HepG2 (cell line): ENCODE measurements around the gene MPV17L2.

Experiments
- POLR2A ChIP-seq, 2 experiments: IDR thresholded peaks; 2 replicates each; pipeline ENCODE4 v1.6.1; 2011; ENCODE audit warnings: low read depth in 2 of 2, low read length in 2 of 2, mild to moderate bottlenecking in 1 of 2, moderate library complexity in 1 of 2; ENCODE audit not compliant: insufficient read depth in 1 of 2
- POLR2G ChIP-seq: fragments of 200-400 bp; formaldehyde crosslinking; IDR thresholded peaks from 2 replicates; pipeline ENCODE4 v1.6.1; 2018; ENCODE audit warnings: mild to moderate bottlenecking, low read depth, low read length, moderate library complexity
- ZNF121 ChIP-seq: sonication (generic); formaldehyde crosslinking; IDR thresholded peaks from 2 replicates; pipeline ENCODE4 v1.5.0; 2020; ENCODE audit warnings: mild to moderate bottlenecking, missing genetic modification reagents
- ZNF563 ChIP-seq: sonication (generic); formaldehyde crosslinking; IDR thresholded peaks from 2 replicates; pipeline ENCODE4 v1.8.0; 2022; ENCODE audit warnings: mild to moderate bottlenecking, moderate library complexity, missing genetic modification reagents
- TF ChIP-seq, protein P1 (sequence below): sonication (generic); formaldehyde crosslinking; IDR thresholded peaks from 2 replicates; pipeline ENCODE4 v1.9.0; 2021; ENCODE audit warnings: missing genetic modification reagents, borderline replicate concordance
- TF ChIP-seq, protein P2 (sequence below): sonication (generic); formaldehyde crosslinking; IDR thresholded peaks from 2 replicates; pipeline ENCODE4 v1.5.0; 2020; ENCODE audit warnings: mild to moderate bottlenecking, missing genetic modification reagents, moderate library complexity

DNA sequence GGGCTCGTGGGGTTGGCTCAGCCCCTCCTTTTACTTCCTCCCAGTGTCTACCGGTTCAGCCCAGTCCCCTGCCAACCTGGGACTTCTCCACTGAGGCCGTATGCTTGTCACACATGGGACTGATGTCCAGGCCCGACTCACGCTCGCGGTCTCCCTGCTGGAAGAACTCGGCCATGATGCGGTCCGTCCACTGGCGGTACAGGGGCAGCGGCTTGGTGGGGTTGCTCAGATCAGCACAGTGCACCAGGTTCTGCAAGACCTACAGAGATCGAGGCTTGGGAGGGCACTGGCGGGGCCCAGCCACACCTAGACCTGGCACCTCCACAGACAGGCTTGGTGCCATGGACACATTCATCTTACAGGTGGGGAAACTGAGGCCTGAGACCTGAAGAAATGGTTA lies 18.7 kb downstream of the MPV17L2 start:
- TF ChIP-seq POLR2A (IDR thresholded peaks at IDR 0.05; ENCODE audit: insufficient read depth in 1 of 2, low read depth in 2 of 2, low read length in 2 of 2) = no peak
- TF ChIP-seq POLR2G = no peak
- TF ChIP-seq ZNF121 (CRISPR knock-in tag) = no peak
- no peak for TF ChIP-seq ZNF563
- TF ChIP-seq, protein P1, sequence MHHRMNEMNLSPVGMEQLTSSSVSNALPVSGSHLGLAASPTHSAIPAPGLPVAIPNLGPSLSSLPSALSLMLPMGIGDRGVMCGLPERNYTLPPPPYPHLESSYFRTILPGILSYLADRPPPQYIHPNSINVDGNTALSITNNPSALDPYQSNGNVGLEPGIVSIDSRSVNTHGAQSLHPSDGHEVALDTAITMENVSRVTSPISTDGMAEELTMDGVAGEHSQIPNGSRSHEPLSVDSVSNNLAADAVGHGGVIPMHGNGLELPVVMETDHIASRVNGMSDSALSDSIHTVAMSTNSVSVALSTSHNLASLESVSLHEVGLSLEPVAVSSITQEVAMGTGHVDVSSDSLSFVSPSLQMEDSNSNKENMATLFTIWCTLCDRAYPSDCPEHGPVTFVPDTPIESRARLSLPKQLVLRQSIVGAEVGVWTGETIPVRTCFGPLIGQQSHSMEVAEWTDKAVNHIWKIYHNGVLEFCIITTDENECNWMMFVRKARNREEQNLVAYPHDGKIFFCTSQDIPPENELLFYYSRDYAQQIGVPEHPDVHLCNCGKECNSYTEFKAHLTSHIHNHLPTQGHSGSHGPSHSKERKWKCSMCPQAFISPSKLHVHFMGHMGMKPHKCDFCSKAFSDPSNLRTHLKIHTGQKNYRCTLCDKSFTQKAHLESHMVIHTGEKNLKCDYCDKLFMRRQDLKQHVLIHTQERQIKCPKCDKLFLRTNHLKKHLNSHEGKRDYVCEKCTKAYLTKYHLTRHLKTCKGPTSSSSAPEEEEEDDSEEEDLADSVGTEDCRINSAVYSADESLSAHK (CRISPR knock-in tag) = no peak
- TF ChIP-seq, protein P2, sequence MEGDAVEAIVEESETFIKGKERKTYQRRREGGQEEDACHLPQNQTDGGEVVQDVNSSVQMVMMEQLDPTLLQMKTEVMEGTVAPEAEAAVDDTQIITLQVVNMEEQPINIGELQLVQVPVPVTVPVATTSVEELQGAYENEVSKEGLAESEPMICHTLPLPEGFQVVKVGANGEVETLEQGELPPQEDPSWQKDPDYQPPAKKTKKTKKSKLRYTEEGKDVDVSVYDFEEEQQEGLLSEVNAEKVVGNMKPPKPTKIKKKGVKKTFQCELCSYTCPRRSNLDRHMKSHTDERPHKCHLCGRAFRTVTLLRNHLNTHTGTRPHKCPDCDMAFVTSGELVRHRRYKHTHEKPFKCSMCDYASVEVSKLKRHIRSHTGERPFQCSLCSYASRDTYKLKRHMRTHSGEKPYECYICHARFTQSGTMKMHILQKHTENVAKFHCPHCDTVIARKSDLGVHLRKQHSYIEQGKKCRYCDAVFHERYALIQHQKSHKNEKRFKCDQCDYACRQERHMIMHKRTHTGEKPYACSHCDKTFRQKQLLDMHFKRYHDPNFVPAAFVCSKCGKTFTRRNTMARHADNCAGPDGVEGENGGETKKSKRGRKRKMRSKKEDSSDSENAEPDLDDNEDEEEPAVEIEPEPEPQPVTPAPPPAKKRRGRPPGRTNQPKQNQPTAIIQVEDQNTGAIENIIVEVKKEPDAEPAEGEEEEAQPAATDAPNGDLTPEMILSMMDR = no peak
